K562 (cell line): ENCODE measurements around the gene RASL12. TPM values are rescaled to one million over a fixed set of nuclear protein-coding genes. Genes with fewer than 3 reads are reported as not detected.
A peak's percentile ranks its signal among the peaks of the same experiment; 100 is the strongest.

Experiments
- ATAC-seq: fragments of 200-7000 bp; cut with Tn5 transposase; 3 replicates; pipeline ENCODE4 v1.9.1; 2020; ENCODE audit warnings: moderate library complexity
- BruUV-seq: library from RNA; stranded (reverse); fragments of 400-500 nt; replicated peaks from 2 replicates; lab custom pipeline; 2021; lab: Mats Ljungman, UMichigan
- CTCF ChIA-PET: fragments of 300-600 bp; formaldehyde crosslinking; extraction: SDS; loops from one replicate; lab custom pipeline; 2021; ENCODE audit warnings: low intra/inter-chr PET ratio; lab: Yijun Ruan, JAX
- POLR2A ChIA-PET: fragments of 300-600, 350-650 bp; sonication (Branson Sonifier 250); formaldehyde crosslinking; extraction: SDS; loops from one replicate; lab custom pipeline; 2021; ENCODE audit warnings: antibody characterized with exemption, inconsistent platforms; lab: Yijun Ruan, JAX
- DNase-seq, 4 experiments: peaks; one replicate each; pipeline versions ENCODE4 v3.0.0 to v3.0.0-alpha.2; 2011 to 2018; ENCODE audit warnings: low spot score in 3 of 4, mixed read lengths in 3 of 4; ENCODE audit errors: extremely low read depth in 1 of 4
- FAIRE-seq: peaks from 2 replicates; lab custom pipeline; 2011; peaks lifted over from hg19 to GRCh38; lab: Jason Lieb, UNC
- H2AFZ ChIP-seq: 2 replicates; pipeline ENCODE4 v1.6.0; 2011; ENCODE audit warnings: low read depth, low read length, control low read depth, inconsistent platforms
- H3K27ac ChIP-seq: fragments of 200-600 bp; 3 replicates; pipeline ENCODE4 v1.8.0; 2011; ENCODE audit warnings: low read depth, mild to moderate bottlenecking, control low read depth, inconsistent platforms, low read length, moderate library complexity, mixed read lengths; ENCODE audit errors: extremely low read depth
- H3K27me3 ChIP-seq, 2 experiments: fragments of 300-600 bp in 1 of 2; 2 replicates in 1 of 2; 3 replicates in 1 of 2; pipeline versions ENCODE4 v1.6.0 to v1.8.0; 2011; ENCODE audit warnings: inconsistent platforms in 2 of 2, low read length in 2 of 2, mild to moderate bottlenecking in 1 of 2, mixed read lengths in 1 of 2, moderate library complexity in 1 of 2; ENCODE audit not compliant: control insufficient read depth in 2 of 2, insufficient read depth in 2 of 2
- H3K36me3 ChIP-seq: fragments of 300-600 bp; 3 replicates; pipeline ENCODE4 v1.8.0; 2011; ENCODE audit warnings: mild to moderate bottlenecking, low read length, inconsistent platforms; ENCODE audit not compliant: control insufficient read depth, insufficient read depth
- H3K4me1 ChIP-seq, 2 experiments: fragments of 200-600 bp in 1 of 2; replicated peaks in 1 of 2; 2 replicates in 1 of 2; 3 replicates in 1 of 2; pipeline versions ENCODE4 v1.5.1 to v1.8.0; 2011; ENCODE audit warnings: inconsistent platforms in 2 of 2, low read length in 2 of 2, mild to moderate bottlenecking in 1 of 2, mixed read lengths in 1 of 2, moderate library complexity in 1 of 2; ENCODE audit not compliant: control insufficient read depth in 2 of 2, insufficient read depth in 2 of 2
- H3K4me2 ChIP-seq: 2 replicates; pipeline ENCODE4 v1.6.1; 2011; ENCODE audit warnings: low read length, control low read depth, inconsistent platforms, mixed read lengths; ENCODE audit not compliant: insufficient read depth
- H3K4me3 ChIP-seq: fragments of 200-600 bp; sonication (generic), shearing (Covaris generic); 2 replicates; pipeline ENCODE4 v1.5.1; 2016; ENCODE audit warnings: control low read depth, inconsistent platforms
- H3K79me2 ChIP-seq: fragments of 200-600 bp; 3 replicates; pipeline ENCODE4 v1.8.0; 2011; ENCODE audit warnings: low read length, inconsistent platforms; ENCODE audit not compliant: control insufficient read depth, insufficient read depth
- H3K9ac ChIP-seq, 2 experiments: 2 replicates each; pipeline versions ENCODE4 v1.6.0 to v1.6.1; 2011; ENCODE audit warnings: low read depth in 2 of 2, low read length in 2 of 2, control low read depth in 1 of 2, inconsistent platforms in 1 of 2, mild to moderate bottlenecking in 1 of 2, mixed read lengths in 1 of 2; ENCODE audit not compliant: insufficient read depth in 1 of 2
- H3K9me1 ChIP-seq: one replicate; pipeline ENCODE4 v1.6.0; 2011; ENCODE audit warnings: inconsistent platforms, mild to moderate bottlenecking, low read length, moderate library complexity; ENCODE audit not compliant: control insufficient read depth, insufficient read depth
- H3K9me3 ChIP-seq: replicated peaks from 2 replicates; pipeline ENCODE4 v1.5.1; 2011; ENCODE audit warnings: low read depth, low read length, inconsistent platforms; ENCODE audit not compliant: control insufficient read depth, insufficient read depth
- H4K20me1 ChIP-seq: replicated peaks from 2 replicates; pipeline ENCODE4 v1.6.1; 2011; ENCODE audit warnings: low read length, inconsistent platforms, mixed read lengths; ENCODE audit not compliant: control insufficient read depth, insufficient read depth
- BDP1 ChIP-seq: IDR thresholded peaks from 3 replicates; pipeline ENCODE4 v1.6.1; 2011; ENCODE audit not compliant: insufficient read length, insufficient read depth
- CREM ChIP-seq: IDR thresholded peaks from 2 replicates; pipeline ENCODE4 v1.6.1; 2014; ENCODE audit warnings: antibody characterized with exemption, low read depth
- KLF16 ChIP-seq: IDR thresholded peaks from 2 replicates; pipeline ENCODE4 v1.6.1; 2016; ENCODE audit warnings: antibody characterized with exemption
- LCOR ChIP-seq: sonication (generic); formaldehyde crosslinking; IDR thresholded peaks from 2 replicates; pipeline ENCODE4 v1.8.0; 2022; ENCODE audit warnings: mild to moderate bottlenecking, missing genetic modification reagents
- MEIS2 ChIP-seq: fragments of 450-650 bp; IDR thresholded peaks from 2 replicates; pipeline ENCODE4 v1.6.1; 2014; ENCODE audit warnings: mild to moderate bottlenecking; ENCODE audit not compliant: partially characterized antibody
- RAD21 ChIP-seq, 2 experiments: fragments of 250-450 bp in 1 of 2; fragments of 450-650 bp in 1 of 2; sonication (Bioruptor Pico) in 1 of 2; formaldehyde crosslinking in 1 of 2; IDR thresholded peaks in 1 of 2; conservative IDR thresholded peaks in 1 of 2; 2 replicates each; pipeline versions ENCODE4 v1.4.0 to v1.8.0; 2020 to 2022; ENCODE audit warnings: mild to moderate bottlenecking in 2 of 2, moderate library complexity in 1 of 2
- SMARCC2 ChIP-seq: fragments of 450-650 bp; IDR thresholded peaks from 2 replicates; pipeline ENCODE4 v1.6.1; 2017; ENCODE audit warnings: antibody characterized with exemption, moderate library complexity, mild to moderate bottlenecking, low read depth
- ZNF174 ChIP-seq: fragments of 250-450 bp; sonication (Bioruptor Pico); IDR thresholded peaks from 2 replicates; pipeline ENCODE4 v1.4.0; 2020; ENCODE audit warnings: mild to moderate bottlenecking
- ZNF384 ChIP-seq: IDR thresholded peaks from 2 replicates; pipeline ENCODE4 v1.6.1; 2012; ENCODE audit warnings: low read depth, low read length, improper control_type of control experiment
- ZNF609 ChIP-seq: sonication (generic); formaldehyde crosslinking; IDR thresholded peaks from 2 replicates; pipeline ENCODE4 v1.8.1; 2023; ENCODE audit warnings: missing genetic modification reagents, mild to moderate bottlenecking, borderline replicate concordance
- ZNF830 ChIP-seq: fragments of 250-450 bp; sonication (Bioruptor Pico); IDR thresholded peaks from 2 replicates; pipeline ENCODE4 v1.5.0; 2021; ENCODE audit warnings: mild to moderate bottlenecking
- WGBS: fragments of 100-300 bp; shearing (Covaris generic); methylation state at CpG from one replicate; pipeline ENCODE4 v1.1.6; 2016; ENCODE audit warnings: low coverage, mixed read lengths; ENCODE audit not compliant: insufficient coverage; ENCODE audit errors: missing lambda C conversion rate; 5-methylcytosine and 5-hydroxymethylcytosine counted together
- in situ Hi-C: fragments of 300-500 bp; cut with MboI; formaldehyde crosslinking; loops from 4 replicates; pipeline ENCODE4 v1.15.0; 2018; ENCODE audit warnings: inconsistent platforms, mixed read lengths
- intact Hi-C: fragments of 100-400 bp; cut with micrococcal nuclease; formaldehyde crosslinking; loops from 2 replicates; pipeline ENCODE4 v1.14.2; 2022
- polyA plus RNA-seq, 8 experiments: library from polyadenylated mRNA; depleted of rRNA in 4 of 8; stranded (reverse) in 5 of 8; unstranded in 3 of 8; fragments of >200 nt; fragmentation: Nextera tagmentation in 2 of 8; fragmentation: Illumina TruSeq in 1 of 8; extraction: Ambion mirVana in 2 of 8; extraction: Trizol in 1 of 8; gene quantifications; 2 replicates each; pipeline versions ENCODE4 v1.2.1 to v1.2.3, GENCODE V29; 2011 to 2014; ENCODE audit warnings: inconsistent platforms in 1 of 8, missing spikeins in 1 of 8
- total RNA-seq, 7 experiments: library from RNA; depleted of rRNA in 6 of 7; stranded (reverse); fragments of >200 nt in 6 of 7; fragmentation: Illumina TruSeq in 2 of 7; extraction: Trizol in 2 of 7; gene quantifications; 2 replicates each; pipeline versions ENCODE4 v1.2.1 to v1.2.3, GENCODE V29; 2011 to 2021; ENCODE audit warnings: low replicate concordance in 1 of 7

The RASL12 gene
- total and polyA plus RNA-seq, 9 of the 15 experiments (the other 6 are each of a cell fraction or from before 2014, with no cell fraction given) = not detected

GRCh38 chr15:65054333-65055200, 13.2 kb downstream of the RASL12 start:
- ChIA-PET POLR2A (interaction anchor here (0.6 to 1.4 kb wide), 3 partner anchors 10 to 345 kb away, joined by 3 to 7 read pairs (median 3); partner anchors contain the start of genes RNU5B-1 and SLC51B), CTCF (interaction anchor here (0.5 to 2.1 kb wide), 11 partner anchors 21 to 334 kb away, joined by 3 to 11 read pairs (median 4); partner anchors contain the start of gene RNU5B-1)
- in situ Hi-C loops (loop anchor here (10.0 kb wide), 2 partner anchors 240 to 330 kb away; partner anchors contain the start of gene RNU5A-1), intact Hi-C loops (loop anchor here (1.0 to 5.0 kb wide), 4 partner anchors 32 to 248 kb away; partner anchors contain the start of genes CLPX and RNU5B-1)
- H3K4me1 ChIP-seq = peaks cover 5 to 11% of the 10 kb centered on the region in 2 experiments; a peak in 3 of 5 replicates
- WGBS = 37% methylated on average over 19 of the region's 26 CpGs
- no peaks in the 10 kb centered on the region for H3K9me3 ChIP-seq
- ATAC-seq = peak; percentile 92
- DNase-seq = peak; percentile 76 to 81 (median 80)
- H3K9ac ChIP-seq = no peak overlapping the region
- H3K27me3 ChIP-seq = peaks cover 0 to 16% of the 10 kb centered on the region in 2 experiments; a peak in 3 of 5 replicates
- no peak overlapping the region for H3K4me2 ChIP-seq
- no TSS peak for BruUV-seq
- H3K4me3 ChIP-seq = no peak overlapping the region
- no peaks in the 10 kb centered on the region; the same call in 1 of the 2 replicates for H4K20me1 ChIP-seq
- no peaks in the 10 kb centered on the region for H3K9me1 ChIP-seq
- H3K36me3 ChIP-seq = no peaks in the 10 kb centered on the region
- no peaks in the 10 kb centered on the region for H3K79me2 ChIP-seq
- H3K27ac ChIP-seq = no peak overlapping the region
- H2AFZ ChIP-seq = no peak overlapping the region
- peak; percentile 91 for FAIRE-seq
- TF ChIP-seq ZNF830 (CRISPR knock-in tag) (no peak), MEIS2 (peak; percentile 70), RAD21 (CRISPR knock-in tag; conservative IDR thresholded peaks at IDR 0.05 in 1 of 2, IDR thresholded peaks at IDR 0.05 in 1 of 2) (peak; percentile 72 to 93), SMARCC2 (no peak), LCOR (no peak), BDP1 (no peak), ZNF384 (no peak), CREM (0 out of 2 replicates have a peak, but pooled peaks have one; percentile 46), ZNF174 (no peak), KLF16 (0 out of 2 replicates have a peak, but pooled peaks have one; percentile 13), ZNF609 (CRISPR knock-in tag) (no peak)
